GM15510 (cell line): ENCODE measurements around the gene DGKI.

Source experiments
- POLR2A ChIP-seq: IDR thresholded peaks from 3 replicates; pipeline ENCODE4 v1.6.1; 2011; ENCODE audit warnings: borderline replicate concordance; ENCODE audit not compliant: insufficient read length; ENCODE audit errors: extremely low read depth

The DGKI gene

DNA sequence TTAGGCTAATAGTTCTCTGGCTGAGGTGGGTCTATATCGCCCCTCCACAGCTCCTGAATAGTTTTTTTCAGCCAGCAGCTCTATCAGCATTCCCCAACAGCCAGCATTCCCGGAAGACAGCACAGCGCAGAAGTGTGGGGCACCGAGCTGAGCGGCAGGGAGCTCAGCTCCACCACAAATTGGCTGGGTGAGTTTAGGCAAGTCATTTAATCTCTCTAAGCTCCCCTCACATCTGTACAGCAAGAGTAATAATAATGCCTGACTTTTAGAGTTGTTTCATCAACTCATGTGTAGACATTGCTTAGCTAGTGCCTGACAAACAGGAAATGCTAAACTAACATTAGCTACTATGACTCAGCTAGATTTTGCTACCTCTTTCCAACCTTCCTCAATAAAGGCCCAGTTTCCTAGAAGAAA lies 255.3 kb downstream of the DGKI start:
- no peak for TF ChIP-seq POLR2A

DNA sequence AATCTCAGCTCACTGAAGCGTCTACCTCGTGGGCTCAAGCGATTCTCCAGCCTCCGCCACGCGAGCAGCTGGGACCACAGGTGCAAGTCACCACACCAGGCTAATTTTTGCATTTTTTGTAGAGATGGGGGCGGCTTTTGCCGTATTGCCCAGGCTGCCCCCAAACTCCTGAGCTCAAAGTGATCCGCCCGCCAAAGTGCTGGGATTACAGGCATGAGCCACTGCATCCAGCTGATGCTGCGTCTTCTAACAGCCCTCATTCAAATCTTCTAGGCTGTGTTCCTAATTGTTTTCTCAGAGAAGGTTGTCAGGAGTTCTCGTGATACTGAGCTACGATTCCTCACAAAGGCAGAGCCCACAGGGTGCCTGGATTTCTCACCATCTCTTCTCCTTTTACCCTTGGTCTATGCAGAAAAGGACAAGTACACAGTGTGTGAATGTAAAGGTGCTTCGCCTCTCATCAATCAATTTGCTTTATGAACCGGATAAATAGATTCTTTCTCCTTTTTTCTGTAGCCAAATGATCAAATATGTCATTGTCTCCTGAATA lies 255.9 kb downstream of the DGKI start:
- TF ChIP-seq POLR2A: no peak

DNA sequence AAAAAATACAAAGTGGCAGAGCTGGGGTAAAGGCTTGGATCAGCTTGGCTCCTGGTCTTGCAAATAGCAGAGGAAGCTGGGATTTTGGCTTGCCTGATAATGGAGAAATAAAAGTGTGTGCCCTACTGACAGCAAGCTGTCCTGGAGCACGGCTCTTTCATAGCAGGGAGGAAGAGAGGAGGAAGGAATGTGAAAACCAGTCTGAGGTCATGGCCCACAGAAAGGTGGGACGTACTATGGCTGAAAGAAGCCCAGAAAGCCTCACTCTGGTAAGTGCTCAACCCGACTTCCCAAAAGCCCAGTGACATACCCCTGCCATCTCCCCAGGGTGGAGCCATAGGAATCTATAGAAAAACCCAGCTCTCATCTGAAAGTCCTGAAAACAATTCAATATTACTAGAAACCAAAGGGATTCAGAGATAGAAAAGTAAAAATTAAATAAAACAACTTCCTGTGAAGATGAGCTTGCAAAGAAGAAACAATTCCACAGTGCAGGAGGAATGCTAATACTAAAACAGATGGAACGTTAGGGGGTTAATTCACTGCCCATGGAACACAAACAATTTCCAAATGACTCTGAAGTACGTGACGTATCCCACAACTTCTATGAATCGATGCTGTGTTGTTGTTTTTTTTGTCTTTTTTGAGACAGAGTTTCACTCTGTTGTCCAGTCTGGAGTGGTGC lies 256.6 kb downstream of the DGKI start:
- TF ChIP-seq POLR2A: no peak

DNA sequence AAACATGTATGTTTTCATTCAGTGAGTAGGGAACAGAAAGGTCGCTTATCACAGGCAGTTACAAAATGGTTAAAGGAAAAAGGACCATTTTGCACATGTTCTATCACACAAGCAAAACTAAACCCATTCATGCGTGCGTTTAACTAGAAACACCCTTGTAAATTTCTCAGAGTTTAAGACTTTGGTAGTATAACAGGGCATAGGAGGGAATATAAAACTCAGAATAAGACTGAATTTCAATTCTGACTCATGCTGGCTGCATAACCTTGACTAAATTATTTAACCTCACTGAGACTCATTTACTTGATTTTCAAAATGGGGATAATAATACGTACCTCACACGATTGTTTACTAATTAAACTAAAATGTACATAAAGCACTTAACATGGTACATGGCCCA lies 259.4 kb downstream of the DGKI start:
- no peak for TF ChIP-seq POLR2A

DNA sequence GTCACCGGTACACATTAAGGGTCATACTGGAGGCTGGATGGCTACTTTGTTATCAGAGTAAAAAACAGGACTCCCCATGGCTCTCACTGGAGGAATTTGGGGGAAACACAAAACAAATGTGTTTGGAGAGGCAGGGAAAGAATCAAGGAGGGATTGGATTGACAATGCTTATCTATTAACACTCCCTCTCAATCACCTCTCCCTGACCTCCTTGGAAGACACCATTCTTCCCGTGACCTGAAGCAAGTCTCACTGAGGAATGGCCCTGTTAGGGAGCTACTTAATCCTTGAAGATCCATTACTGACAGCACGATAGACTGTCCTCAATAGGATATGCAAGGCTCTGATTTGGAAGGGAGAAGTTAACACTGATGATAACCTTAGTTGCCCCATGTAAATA lies 261.2 kb downstream of the DGKI start:
- TF ChIP-seq POLR2A: no peak

DNA sequence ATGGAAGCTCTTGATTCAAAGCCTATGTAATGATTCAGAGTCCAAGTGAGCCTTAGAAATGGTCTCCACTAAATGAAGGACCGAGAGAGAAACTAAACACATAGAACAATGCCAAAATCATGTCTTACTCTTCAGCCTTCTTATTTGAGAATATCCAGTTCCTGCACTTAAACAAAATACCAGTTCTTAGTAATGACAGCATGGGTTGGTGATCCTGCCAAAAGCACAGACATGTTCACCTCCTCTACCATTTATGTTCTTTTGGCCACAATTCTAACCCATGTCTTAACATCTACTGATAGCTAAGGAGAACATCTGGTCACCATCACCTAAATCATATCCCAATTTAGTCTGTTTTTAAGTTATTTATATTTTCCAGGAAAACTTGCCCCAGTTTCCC lies 263.6 kb downstream of the DGKI start:
- TF ChIP-seq POLR2A: no peak

DNA sequence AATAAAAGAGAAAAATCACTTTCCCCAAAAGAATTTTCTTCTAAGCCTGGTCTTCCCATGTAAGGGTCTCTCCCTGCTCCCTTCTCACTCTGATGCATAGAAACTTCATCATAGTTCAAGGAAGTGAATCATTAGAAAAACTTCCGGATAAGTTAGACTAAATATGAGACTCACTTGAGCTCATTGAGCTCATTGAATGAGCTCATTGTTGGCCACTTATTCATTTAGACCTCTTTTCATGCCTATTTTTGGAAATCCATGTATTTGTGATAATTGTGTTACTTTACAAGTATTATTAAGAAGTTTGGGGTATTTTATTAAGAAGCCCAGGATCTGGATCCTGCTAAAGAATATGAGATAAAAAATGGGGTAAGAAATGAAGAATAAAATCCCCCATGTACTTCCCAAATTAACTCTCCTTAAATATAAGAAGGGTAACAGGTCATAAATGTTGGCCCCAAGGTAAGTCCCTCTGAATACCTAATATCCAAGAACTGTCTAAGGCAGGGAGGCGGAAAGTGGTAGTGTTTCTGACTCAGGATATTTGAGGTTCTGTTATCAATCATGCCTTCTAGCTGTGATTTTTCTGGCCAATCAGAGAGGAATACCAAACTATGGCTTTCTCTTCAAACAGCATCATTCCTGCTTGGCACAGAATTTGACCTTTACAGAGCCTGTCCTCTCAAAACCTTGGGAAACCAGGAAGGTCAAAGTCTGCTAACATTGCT lies 266.7 kb downstream of the DGKI start:
- no peak for TF ChIP-seq POLR2A

DNA sequence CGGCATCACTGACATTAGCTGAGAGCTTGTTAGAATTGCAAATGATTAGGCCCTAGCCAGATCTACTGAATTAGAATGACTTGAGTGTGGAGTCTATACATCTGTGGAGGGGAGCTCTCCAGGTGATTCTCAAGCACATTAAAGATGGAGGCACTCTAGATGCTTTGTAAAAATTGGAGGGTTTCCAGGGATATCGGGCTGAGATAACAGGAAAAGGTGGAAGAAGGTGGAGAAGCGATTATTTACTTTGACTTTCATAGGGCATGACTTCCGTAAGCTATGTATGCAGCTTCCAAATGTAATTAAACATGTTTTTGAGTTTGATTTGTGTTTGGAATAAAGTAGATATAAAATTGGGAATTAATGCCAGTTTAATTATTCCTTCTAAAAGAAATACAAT lies 268.2 kb downstream of the DGKI start:
- TF ChIP-seq POLR2A: no peak

DNA sequence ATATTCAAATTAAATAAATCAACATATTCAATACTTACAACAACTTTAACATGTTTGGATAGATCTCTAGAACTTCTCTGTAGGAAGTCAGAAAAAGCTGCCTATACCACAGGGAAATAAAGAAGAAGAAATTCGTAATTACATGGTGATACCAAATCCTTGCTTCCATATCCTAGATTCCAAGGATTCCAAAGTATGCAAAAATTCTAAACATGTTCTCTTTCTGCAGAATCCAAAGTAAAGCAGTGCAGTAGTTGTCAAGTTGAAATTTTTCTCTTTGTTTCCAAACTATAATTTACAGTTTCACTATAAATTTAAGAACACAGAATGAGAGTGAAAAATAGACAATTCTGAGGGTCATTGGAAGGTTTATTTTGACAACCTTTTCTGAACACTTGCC lies 269.6 kb downstream of the DGKI start:
- TF ChIP-seq POLR2A: no peak

DNA sequence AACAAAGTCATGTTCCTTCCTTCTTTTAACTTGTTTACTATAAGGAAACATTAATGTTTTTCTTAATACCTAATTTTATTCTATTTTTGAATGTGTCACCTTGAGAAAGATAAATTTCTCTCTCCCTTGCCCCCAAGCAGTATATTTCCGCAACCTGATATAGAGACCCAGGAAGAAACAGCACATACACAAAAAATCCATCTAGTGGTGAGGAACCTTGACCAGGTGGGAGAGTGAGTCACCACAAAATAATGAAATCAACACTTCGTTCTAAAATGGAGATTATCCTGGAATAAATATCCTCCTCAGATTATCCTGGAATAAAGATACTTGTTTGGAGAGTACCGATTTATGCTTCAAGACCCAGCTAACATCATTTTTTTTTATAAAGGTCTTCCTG lies 270.3 kb downstream of the DGKI start:
- TF ChIP-seq POLR2A: no peak

DNA sequence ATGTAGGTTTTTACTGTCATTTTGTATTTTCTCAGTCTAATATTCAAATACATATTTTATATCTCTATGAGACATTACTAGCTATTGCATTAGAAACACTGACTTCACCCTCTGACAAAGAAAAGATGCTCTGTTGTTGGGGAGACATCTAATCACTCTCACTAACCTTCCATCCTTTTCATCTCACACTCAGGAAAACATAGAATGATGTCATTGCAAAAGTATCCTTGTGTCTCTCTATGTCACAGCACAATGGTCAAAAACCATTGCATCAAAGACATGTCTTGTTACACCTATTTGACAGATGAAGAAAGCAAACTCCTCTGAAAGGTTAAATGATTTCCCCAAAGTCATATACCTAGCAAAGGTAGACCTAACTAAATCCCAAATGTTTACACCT lies 272.0 kb downstream of the DGKI start:
- no peak for TF ChIP-seq POLR2A

DNA sequence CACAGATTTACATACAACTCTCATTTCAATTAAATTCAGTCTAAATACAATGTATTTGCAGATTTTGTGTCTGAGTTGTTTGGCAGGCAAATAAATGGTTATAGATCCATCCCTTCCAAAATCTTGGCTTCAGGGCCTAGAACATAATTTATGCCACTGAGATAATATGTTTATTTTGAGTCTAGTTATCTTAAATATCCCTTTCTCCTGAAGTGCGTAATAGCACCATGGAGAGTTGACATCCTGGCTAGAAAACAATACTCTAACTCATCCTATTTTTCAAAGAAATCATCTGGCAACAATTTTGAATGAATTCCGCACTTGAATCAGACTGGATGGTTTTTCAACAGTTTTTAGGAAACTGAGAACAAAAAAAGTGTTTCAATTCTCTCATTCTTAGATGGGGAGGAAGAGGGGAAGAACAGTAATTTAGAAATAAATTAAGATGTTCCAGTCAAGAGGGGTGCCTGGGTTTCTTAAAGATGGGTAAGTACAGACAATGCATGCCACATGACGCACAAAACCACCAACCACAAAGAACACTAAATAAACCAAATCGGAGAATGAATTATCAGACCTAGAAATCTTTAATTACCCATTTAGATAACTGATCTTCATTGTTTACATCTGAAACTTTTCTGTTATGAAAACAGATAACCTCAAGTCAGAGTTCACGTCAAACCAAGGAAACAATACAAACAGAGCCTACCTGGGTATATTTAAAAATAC lies 274.6 kb downstream of the DGKI start:
- TF ChIP-seq POLR2A: no peak

DNA sequence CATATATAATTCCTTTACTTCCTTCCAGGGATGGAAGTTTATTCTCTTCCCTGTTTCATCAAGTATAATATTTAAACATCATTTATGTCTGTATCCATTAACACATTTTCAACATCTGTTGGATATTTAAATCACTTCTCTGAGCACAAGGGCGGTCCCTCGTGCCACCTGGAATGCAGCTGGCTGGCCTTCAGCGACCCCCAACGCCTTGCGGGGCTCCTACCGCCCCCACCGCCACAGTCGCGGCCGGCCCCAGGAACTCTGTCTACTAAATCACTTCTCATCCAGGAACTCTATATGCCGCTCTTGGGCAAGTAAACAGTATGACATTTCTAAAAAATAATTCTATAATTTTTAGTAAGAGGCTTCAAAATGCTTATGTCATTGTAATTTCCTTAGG lies 282.1 kb downstream of the DGKI start:
- TF ChIP-seq POLR2A: no peak

DNA sequence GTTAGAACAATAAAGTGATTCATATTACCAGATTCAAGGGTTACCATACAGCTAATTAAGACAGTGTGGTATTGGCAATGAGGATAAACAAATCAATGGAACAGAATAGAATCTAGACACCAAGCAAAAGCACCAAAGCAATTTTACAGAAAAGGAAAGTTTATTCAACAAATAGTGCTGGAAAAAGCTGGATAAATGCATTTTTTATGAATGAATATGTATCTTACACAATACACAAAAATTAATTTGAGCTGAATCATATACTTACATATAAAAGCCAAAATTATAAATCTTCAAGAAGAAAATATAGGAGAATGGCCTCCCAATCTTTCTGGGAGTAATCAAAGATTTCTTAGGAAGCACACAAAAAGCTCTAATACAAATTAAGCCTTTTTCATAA lies 282.8 kb downstream of the DGKI start:
- TF ChIP-seq POLR2A: no peak

DNA sequence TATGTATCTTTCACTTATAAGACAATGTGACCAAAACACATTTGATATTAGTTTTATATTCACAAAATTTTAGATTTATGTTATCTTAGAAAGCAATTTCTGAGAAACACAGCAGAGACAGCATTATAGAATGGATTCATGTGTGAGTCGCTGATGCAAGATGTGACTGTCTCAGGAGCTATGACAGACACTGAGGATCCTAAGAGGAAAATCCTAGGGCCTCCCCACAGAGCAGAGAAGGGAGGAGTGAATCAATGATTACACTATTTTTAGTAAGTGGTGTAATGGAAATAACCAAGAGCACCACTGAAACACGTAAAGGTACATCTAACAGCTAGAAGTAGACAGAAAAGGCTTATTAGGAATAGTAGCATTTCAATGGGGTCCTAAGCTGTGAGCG lies 299.3 kb downstream of the DGKI start:
- no peak for TF ChIP-seq POLR2A

DNA sequence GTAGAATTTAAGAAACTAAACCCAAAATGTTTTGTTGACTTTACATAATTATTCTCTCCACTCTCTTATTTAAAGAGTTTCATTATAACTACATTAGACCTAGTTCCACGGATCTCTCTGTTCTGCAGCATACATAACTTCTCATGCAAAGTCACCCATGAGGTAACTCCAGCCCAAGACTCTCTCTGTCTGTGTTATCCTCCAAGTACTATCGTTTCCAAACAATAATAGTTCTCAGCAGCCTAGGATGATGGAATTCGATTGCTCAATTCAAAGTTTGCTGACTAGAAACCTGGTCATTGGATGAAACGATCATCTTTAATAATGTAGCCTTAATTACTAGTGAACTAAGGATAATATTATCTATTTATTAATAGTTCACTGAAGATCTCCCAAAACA lies 300.1 kb downstream of the DGKI start:
- no peak for TF ChIP-seq POLR2A

DNA sequence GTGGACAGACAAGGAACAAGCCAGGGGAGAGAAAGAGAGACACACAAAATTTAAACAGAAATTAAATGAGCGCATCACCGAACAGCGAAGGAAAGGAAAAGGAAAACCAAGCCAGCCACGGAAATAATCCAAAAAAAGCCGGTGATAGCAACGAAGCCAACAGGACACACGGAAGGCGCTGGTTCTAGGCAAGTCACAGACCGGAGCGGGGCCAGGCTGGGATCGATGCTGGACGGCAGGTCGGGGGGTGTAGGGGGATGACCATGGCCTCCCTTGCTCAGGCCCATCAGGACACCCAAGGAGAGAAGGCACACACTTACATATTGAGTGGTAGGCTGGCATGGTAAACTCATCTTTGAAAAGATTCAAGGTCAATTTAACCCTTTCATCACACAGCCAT lies 300.8 kb downstream of the DGKI start:
- TF ChIP-seq POLR2A: no peak
